Forelimb muscle (tissue), 1 donor: Measurements from ENCODE around the gene ERVV-1. TPM values are rescaled to one million over a fixed set of nuclear protein-coding genes. Genes with fewer than 3 reads are reported as not detected.
"Not testable (repeated sequence)": the region's sequence is repeated elsewhere in the genome, so short reads cannot be mapped to it uniquely, and the experiment has no call there.

Experiments used
- DNase-seq: peaks from one replicate; pipeline ENCODE4 v3.0.0-alpha.2; 2013; ENCODE audit warnings: low read depth
- polyA plus RNA-seq: library from polyadenylated mRNA; unstranded; fragments of 120-200 nt; gene quantifications from one replicate; pipeline ENCODE4 v1.2.1, GENCODE V29; 2013; ENCODE audit not compliant: insufficient read length

The ERVV-1 gene
- polyA plus RNA-seq, 1 donor = not detected

GRCh38 chr19:53019684-53020083 is 6.0 kb downstream of the ERVV-1 start:
- no peak for DNase-seq

- DNase-seq = not testable (repeated sequence)
Measured at GRCh38 chr19:53028306-53028705, 14.6 kb downstream of the ERVV-1 start.

- DNase-seq = no peak
Measured at GRCh38 chr19:53034054-53034453, 20.3 kb downstream of the ERVV-1 start.

- DNase-seq = no peak
Measured at GRCh38 chr19:53034948-53035675, 21.4 kb downstream of the ERVV-1 start.

GRCh38 chr19:53037101-53038097 is 23.7 kb downstream of the ERVV-1 start:
- no peak for DNase-seq

GRCh38 chr19:53041366-53041765 is 27.6 kb downstream of the ERVV-1 start:
- no peak for DNase-seq

- DNase-seq = no peak
Measured at GRCh38 chr19:53045536-53045935, 31.8 kb downstream of the ERVV-1 start.

- no peak for DNase-seq
Measured at GRCh38 chr19:53047379-53047778, 33.7 kb downstream of the ERVV-1 start.

GRCh38 chr19:53055117-53055516 is 41.4 kb downstream of the ERVV-1 start:
- DNase-seq = no peak

GRCh38 chr19:53057904-53058580 is 44.3 kb downstream of the ERVV-1 start:
- no peak for DNase-seq

Other genes starting within 250 kb of the ERVV-1 start
- gene ZNF600, start 227.1 kb upstream of the ERVV-1 start, polyA plus RNA-seq = 2.7 TPM
- 8.2 TPM for gene ZNF28, start 192.3 kb upstream of the ERVV-1 start, polyA plus RNA-seq
- 17.3 TPM for gene ZNF468, start 156.3 kb upstream of the ERVV-1 start, polyA plus RNA-seq
- gene ZNF320, start 116.3 kb upstream of the ERVV-1 start, polyA plus RNA-seq = 21.6 TPM
- gene ZNF888, start 90.5 kb upstream of the ERVV-1 start, polyA plus RNA-seq = 3.3 TPM
- 6.6 TPM for gene ZNF816, start 51.0 kb upstream of the ERVV-1 start, polyA plus RNA-seq
- not detected for gene ERVV-2, start 30.8 kb downstream of the ERVV-1 start, polyA plus RNA-seq
- gene ZNF160, start 89.5 kb downstream of the ERVV-1 start, polyA plus RNA-seq = 19.4 TPM
- gene ZNF415, start 119.0 kb downstream of the ERVV-1 start, polyA plus RNA-seq = 10.4 TPM
- 6.9 TPM for gene ZNF347, start 145.1 kb downstream of the ERVV-1 start, polyA plus RNA-seq
- 3.9 TPM for gene ZNF665, start 179.4 kb downstream of the ERVV-1 start, polyA plus RNA-seq
- gene ZNF677, start 241.0 kb downstream of the ERVV-1 start, polyA plus RNA-seq = 26.4 TPM
- gene VN1R2, start 244.4 kb downstream of the ERVV-1 start, polyA plus RNA-seq = not detected